ENCODE measurements around the gene KIAA0408.
"Not testable (repeated sequence)": the region's sequence is repeated elsewhere in the genome, so short reads cannot be mapped to it uniquely, and the experiment has no call there.

- not testable (repeated sequence) for TF ChIP-seq CTCF (IDR thresholded peaks at IDR 0.05); ZFX (IDR thresholded peaks at IDR 0.05; ENCODE audit: borderline replicate concordance)
These were observed 46.1 kb downstream of the KIAA0408 start for GRCh38 chr6:127413123-127413522.

All from 22Rv1 (cell line).